Ovary (tissue), 9 donors: ENCODE results near the gene ITGB3BP. TPM values are rescaled to one million over a fixed set of nuclear protein-coding genes. Genes with fewer than 3 reads are reported as not detected.

ENCODE experiments used
- DNase-seq, 5 donors: peaks; one replicate each; pipeline ENCODE4 v3.0.0-alpha.2; 2019 to 2020
- H3K27ac ChIP-seq, 2 donors: fragments of 200-600 bp; one replicate each; pipeline versions ENCODE4 v1.5.1 to v1.8.0; 2019 to 2022
- H3K27me3 ChIP-seq: fragments of 200-600 bp; one replicate; pipeline ENCODE4 v1.8.0; 2022
- H3K36me3 ChIP-seq: fragments of 200-600 bp; sonication (generic); one replicate; pipeline ENCODE4 v1.5.1; 2019
- H3K4me1 ChIP-seq: one replicate; pipeline ENCODE4 v1.8.1; 2013; ENCODE audit warnings: mild to moderate bottlenecking, moderate library complexity; ENCODE audit not compliant: insufficient read depth
- H3K4me3 ChIP-seq: fragments of 200-600 bp; sonication (generic); one replicate; pipeline ENCODE4 v1.5.1; 2017
- H3K9me3 ChIP-seq, 2 donors: fragments of 200-600 bp in 1 of 2; sonication (generic) in 1 of 2; one replicate each; pipeline versions ENCODE4 v1.5.1 to v1.8.1; 2013 to 2019; ENCODE audit warnings: mild to moderate bottlenecking in 1 of 2, moderate library complexity in 1 of 2
- EP300 ChIP-seq: sonication (generic); formaldehyde crosslinking; IDR thresholded peaks from one replicate; pipeline ENCODE4 v1.6.1; 2017; ENCODE audit warnings: antibody characterized with exemption
- POLR2A ChIP-seq: fragments of 450-650 bp; IDR thresholded peaks from one replicate; pipeline ENCODE4 v1.6.1; 2017; ENCODE audit warnings: antibody characterized with exemption, mild to moderate bottlenecking, moderate library complexity
- WGBS, 3 donors: extraction: QIAGEN DNeasy Blood & Tissue Kit in 1 of 3; methylation state at CpG; one replicate each; pipeline versions ENCODE4 v1.1.5 to v1.1.7; 2013 to 2017; 5-methylcytosine and 5-hydroxymethylcytosine counted together
- intact Hi-C, 4 donors: fragments of 100-400 bp; cut with DNase I; formaldehyde crosslinking; loops; one replicate each; pipeline versions ENCODE4 v1.11.0 to v1.15.1; 2022 to 2023
- polyA plus RNA-seq, 2 donors: library from polyadenylated mRNA; stranded (reverse); fragments of 200-250 nt in 1 of 2; fragments of 350-450 nt in 1 of 2; fragmentation: Illumina TruSeq in 1 of 2; extraction: RNeasy Lipid Tissue Mini Kit (QIAGEN cat#74804) in 1 of 2; gene quantifications; one replicate each; pipeline ENCODE4 v1.2.3, GENCODE V29; 2013 to 2014
- total RNA-seq, 7 donors: library from RNA; depleted of rRNA in 2 of 7; stranded (reverse); fragments of >200 nt in 2 of 7; fragmentation: NEBNext Ultra II Directional in 3 of 7; extraction: Animal tissue kit (Norgen Biotek cat#: 25700) in 3 of 7; gene quantifications; one replicate each; pipeline versions ENCODE4 v1.1.0 to v1.2.4, GENCODE V29; 2016 to 2023
- TF ChIP-seq, protein P1 (sequence below), 3 donors: fragments of 450-650 bp in 2 of 3; fragments of 200-600 bp in 1 of 3; IDR thresholded peaks; one replicate each; pipeline versions ENCODE4 v1.5.1 to v1.8.0; 2016 to 2022; ENCODE audit warnings: antibody characterized with exemption in 3 of 3, mild to moderate bottlenecking in 1 of 3
- donor health status: DM: no; HTN: no; CAD: no; lungs with moderate emphysema.
- donor health status: DM: no; HTN: no; CAD: no.
- donor health status: Bipolar disorder and iron deficiency.
- donor health status: DM: yes; HTN: yes; CAD: no.
- donor health status: DM: no; HTN: no; CAD: no.
- donor health status: DM: yes; HTN: yes; CAD: no.

Gene ITGB3BP
- total and polyA plus RNA-seq, 9 donors: 10.7 to 32.1 (median 22.3) TPM

DNA sequence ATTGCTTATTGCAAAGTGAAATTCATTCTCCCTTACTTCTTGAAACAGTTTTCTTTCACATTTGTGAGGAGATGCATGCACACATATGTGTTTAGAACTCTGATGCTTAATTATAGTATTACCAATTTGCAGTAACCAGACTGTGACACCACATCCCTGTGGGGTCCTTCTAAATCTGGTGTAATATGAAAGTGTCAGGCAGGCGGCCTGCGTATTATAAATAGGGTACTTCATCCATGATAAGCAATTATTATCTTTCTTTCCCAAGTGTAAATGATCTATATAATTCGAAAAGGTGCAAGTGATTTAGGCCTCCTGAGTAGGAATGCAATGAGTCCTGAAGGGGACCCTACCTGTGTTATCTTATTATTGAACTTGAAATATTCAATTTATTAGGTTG, 1.2 kb upstream of the ITGB3BP start:
- 11 to 28% (median 17%) methylated on average over 3 of the region's 3 CpGs for WGBS, 3 donors
- no peaks in the 10 kb centered on the region for H3K27me3 ChIP-seq
- intact Hi-C loops: no loop called here
- DNase-seq: no peak
- TF ChIP-seq, protein P1, sequence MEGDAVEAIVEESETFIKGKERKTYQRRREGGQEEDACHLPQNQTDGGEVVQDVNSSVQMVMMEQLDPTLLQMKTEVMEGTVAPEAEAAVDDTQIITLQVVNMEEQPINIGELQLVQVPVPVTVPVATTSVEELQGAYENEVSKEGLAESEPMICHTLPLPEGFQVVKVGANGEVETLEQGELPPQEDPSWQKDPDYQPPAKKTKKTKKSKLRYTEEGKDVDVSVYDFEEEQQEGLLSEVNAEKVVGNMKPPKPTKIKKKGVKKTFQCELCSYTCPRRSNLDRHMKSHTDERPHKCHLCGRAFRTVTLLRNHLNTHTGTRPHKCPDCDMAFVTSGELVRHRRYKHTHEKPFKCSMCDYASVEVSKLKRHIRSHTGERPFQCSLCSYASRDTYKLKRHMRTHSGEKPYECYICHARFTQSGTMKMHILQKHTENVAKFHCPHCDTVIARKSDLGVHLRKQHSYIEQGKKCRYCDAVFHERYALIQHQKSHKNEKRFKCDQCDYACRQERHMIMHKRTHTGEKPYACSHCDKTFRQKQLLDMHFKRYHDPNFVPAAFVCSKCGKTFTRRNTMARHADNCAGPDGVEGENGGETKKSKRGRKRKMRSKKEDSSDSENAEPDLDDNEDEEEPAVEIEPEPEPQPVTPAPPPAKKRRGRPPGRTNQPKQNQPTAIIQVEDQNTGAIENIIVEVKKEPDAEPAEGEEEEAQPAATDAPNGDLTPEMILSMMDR (IDR thresholded peaks at IDR 0.05): no peak
- no peak for TF ChIP-seq POLR2A
- no peak for TF ChIP-seq EP300
- H3K36me3 ChIP-seq: no peaks in the 10 kb centered on the region
- no peaks in the 10 kb centered on the region for H3K4me1 ChIP-seq
- no peaks in the 10 kb centered on the region for H3K9me3 ChIP-seq
- H3K27ac ChIP-seq: peak overlapping the region; percentile 67 to 84
- peak overlapping the region; percentile 75 for H3K4me3 ChIP-seq

DNA sequence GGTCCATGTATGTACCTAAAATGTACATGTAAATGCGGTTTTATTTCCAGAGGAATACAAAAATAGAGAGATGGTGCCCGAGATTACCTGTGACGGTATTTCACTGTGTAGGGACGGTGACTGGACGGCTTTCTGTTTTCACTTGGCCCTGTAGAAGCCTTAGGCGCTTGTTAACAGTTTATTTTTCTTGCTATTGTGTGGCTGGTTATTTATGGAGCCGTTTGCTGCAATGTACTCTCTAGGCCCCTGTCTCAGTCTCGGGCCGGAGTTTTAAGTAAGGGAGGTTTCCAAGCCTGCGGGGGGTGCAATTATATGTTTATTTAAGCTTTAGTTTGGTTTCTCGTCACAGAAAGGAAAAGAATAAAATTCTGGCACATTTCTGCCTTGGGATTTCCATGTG, 713 bp upstream of the ITGB3BP start:
- TF ChIP-seq POLR2A (no peak), EP300 (no peak)
- TF ChIP-seq, protein P1 (IDR thresholded peaks at IDR 0.05): no peak

DNA sequence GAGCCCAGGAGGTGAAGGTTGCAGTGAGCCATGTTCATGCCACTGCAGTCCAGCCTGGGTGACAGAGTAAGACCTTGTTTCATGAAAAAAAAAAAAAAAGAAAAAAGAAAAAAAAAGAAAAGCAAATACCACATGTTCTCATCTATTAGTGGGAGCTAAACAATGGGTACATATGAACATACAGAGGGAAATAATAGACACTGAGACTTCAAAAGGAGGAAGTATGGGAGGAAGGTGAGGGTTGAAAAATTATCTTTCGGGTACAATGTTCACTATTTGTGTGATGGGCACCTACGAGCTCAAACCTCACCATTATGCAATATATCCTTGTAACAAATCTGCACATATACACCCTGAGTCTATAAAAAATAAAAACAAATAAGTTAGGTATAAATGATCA, 6.4 kb downstream of the ITGB3BP start:
- intact Hi-C loops: no loop called here
- no peaks in the 10 kb centered on the region for H3K9me3 ChIP-seq
- no peak overlapping the region for H3K27ac ChIP-seq
- no peaks in the 10 kb centered on the region for H3K4me1 ChIP-seq
- H3K4me3 ChIP-seq: no peak overlapping the region
- H3K27me3 ChIP-seq: no peaks in the 10 kb centered on the region
- WGBS, 3 donors: 91 to 93% (median 92%) methylated on average over 2 of the region's 2 CpGs
- no peak for DNase-seq
- no peak for TF ChIP-seq EP300
- TF ChIP-seq, protein P1 (IDR thresholded peaks at IDR 0.05): no peak
- no peaks in the 10 kb centered on the region for H3K36me3 ChIP-seq

More for the DNA sequence above, 713 bp upstream of the ITGB3BP start:
- DNase-seq: peak in 1 of 5 donors; percentile 16
- intact Hi-C loops: no loop called here
- WGBS, 3 donors: 0 to 1% (median 1%) methylated on average over 11 of the region's 11 CpGs
- H3K27me3 ChIP-seq: no peaks in the 10 kb centered on the region
- no peaks in the 10 kb centered on the region for H3K4me1 ChIP-seq
- H3K36me3 ChIP-seq: no peaks in the 10 kb centered on the region
- H3K27ac ChIP-seq: peak overlapping the region; percentile 67 to 84
- H3K9me3 ChIP-seq: no peaks in the 10 kb centered on the region
- peak overlapping the region; percentile 75 for H3K4me3 ChIP-seq

DNA sequence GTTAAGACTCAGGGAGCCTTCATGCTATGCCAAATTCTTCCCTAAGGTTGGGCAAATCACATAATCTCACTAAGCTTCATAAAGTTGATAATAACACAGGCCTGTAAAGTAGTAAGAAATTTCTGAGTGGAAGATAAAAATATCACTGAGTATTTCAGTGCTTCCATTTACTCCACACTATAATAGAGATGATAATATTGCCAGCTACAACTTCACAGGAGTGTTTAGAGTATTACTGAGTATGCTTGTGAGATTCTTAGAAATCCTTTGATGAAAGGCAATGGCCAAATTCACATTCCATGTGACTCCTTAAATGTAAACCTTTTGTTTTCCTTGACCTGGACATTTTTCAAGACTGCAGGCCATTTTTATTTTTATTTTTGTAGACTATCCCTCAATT, 10.4 kb downstream of the ITGB3BP start:
- no peaks in the 10 kb centered on the region for H3K27me3 ChIP-seq
- intact Hi-C loops: no loop called here
- no peak overlapping the region for H3K27ac ChIP-seq
- H3K9me3 ChIP-seq: no peaks in the 10 kb centered on the region
- H3K4me3 ChIP-seq: no peak overlapping the region
- DNase-seq: no peak
- H3K36me3 ChIP-seq: no peaks in the 10 kb centered on the region
- TF ChIP-seq, protein P1 (IDR thresholded peaks at IDR 0.05): no peak
- TF ChIP-seq EP300 (no peak), POLR2A (no peak)
- no peaks in the 10 kb centered on the region for H3K4me1 ChIP-seq

DNA sequence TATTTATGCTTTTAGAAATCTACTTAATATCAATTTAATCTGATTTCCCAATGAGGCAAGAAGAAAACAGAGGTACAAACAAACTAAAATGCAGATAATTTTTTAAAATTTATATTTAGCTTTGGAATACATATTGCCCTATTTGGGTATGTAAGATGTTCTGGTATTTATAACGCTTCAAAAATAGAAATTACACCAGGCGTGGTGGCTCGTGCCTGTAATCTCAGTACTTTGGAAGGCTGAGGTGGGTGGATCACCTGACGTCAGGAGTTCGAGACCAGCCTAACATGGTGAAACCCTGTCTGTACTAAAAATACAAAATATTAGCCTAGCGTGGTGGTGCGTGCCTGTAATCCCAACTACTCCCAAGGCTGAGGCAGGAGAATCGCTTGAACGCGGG, 13.3 kb downstream of the ITGB3BP start:
- no peaks in the 10 kb centered on the region for H3K27me3 ChIP-seq
- WGBS, 3 donors: 85 to 87% (median 87%) methylated on average over 10 of the region's 10 CpGs
- intact Hi-C loops: no loop called here
- no peak for TF ChIP-seq POLR2A
- TF ChIP-seq, protein P1 (IDR thresholded peaks at IDR 0.05): no peak
- no peak overlapping the region for H3K27ac ChIP-seq
- no peaks in the 10 kb centered on the region for H3K4me1 ChIP-seq
- H3K4me3 ChIP-seq: no peak overlapping the region
- no peaks in the 10 kb centered on the region for H3K36me3 ChIP-seq
- DNase-seq: no peak
- H3K9me3 ChIP-seq: no peaks in the 10 kb centered on the region
